Endothelial cell (in vitro differentiated cells): ENCODE results near the gene OR10H1. TPM values are rescaled to one million over a fixed set of nuclear protein-coding genes. Genes with fewer than 3 reads are reported as not detected.
"Not testable (repeated sequence)": the region's sequence is repeated elsewhere in the genome, so short reads cannot be mapped to it uniquely, and the experiment has no call there.

Experiments used
- DNase-seq: peaks from one replicate; pipeline ENCODE4 v3.0.0; 2021; ENCODE audit warnings: low spot score
- H3K27ac Mint-ChIP-seq: one replicate; pipeline ENCODE4 v1.8.0; 2021; ENCODE audit warnings: mixed read lengths, inconsistent platforms; ENCODE audit not compliant: unreplicated experiment
- H3K27me3 Mint-ChIP-seq: one replicate; pipeline ENCODE4 v1.8.0; 2021; ENCODE audit warnings: mild to moderate bottlenecking, moderate library complexity, mixed read lengths, inconsistent platforms; ENCODE audit not compliant: unreplicated experiment
- H3K36me3 Mint-ChIP-seq: one replicate; pipeline ENCODE4 v1.8.0; 2021; ENCODE audit warnings: mild to moderate bottlenecking, low read depth, mixed read lengths, inconsistent platforms; ENCODE audit not compliant: unreplicated experiment
- H3K4me1 Mint-ChIP-seq: one replicate; pipeline ENCODE4 v1.8.0; 2021; ENCODE audit warnings: mild to moderate bottlenecking, mixed read lengths, inconsistent platforms; ENCODE audit not compliant: unreplicated experiment
- H3K4me3 Mint-ChIP-seq: one replicate; pipeline ENCODE4 v1.8.0; 2021; ENCODE audit warnings: mild to moderate bottlenecking, mixed read lengths, inconsistent platforms; ENCODE audit not compliant: unreplicated experiment
- H3K9me3 Mint-ChIP-seq: one replicate; pipeline ENCODE4 v1.8.0; 2021; ENCODE audit warnings: mixed read lengths, inconsistent platforms; ENCODE audit not compliant: unreplicated experiment
- CTCF ChIP-seq: fragments of 200-600 bp; sonication (generic); IDR thresholded peaks from one replicate; pipeline ENCODE4 v1.5.0; 2021; ENCODE audit warnings: antibody characterized with exemption; ENCODE audit not compliant: unreplicated experiment
- total RNA-seq: library from RNA; stranded (reverse); fragmentation: NEBNext Ultra II Directional; extraction: Animal tissue kit (Norgen Biotek cat#: 25700); gene quantifications from one replicate; pipeline ENCODE4 v1.2.1, GENCODE V29; 2021; ENCODE audit not compliant: unreplicated experiment

The OR10H1 gene
- total RNA-seq, 1 donor from 2014 or later, result not detected

- H3K9me3 Mint-ChIP-seq, result peaks cover 68% of the 10 kb centered on the region
These were observed 39.2 kb downstream of the OR10H1 start for GRCh38 chr19:15776264-15776663.

GRCh38 chr19:15775249-15775648 is 40.2 kb downstream of the OR10H1 start:
- no peak for TF ChIP-seq CTCF
- DNase-seq, result no peak
- H3K4me3 Mint-ChIP-seq, result no peak overlapping the region
- H3K27ac Mint-ChIP-seq, result no peak overlapping the region
- no peaks in the 10 kb centered on the region for H3K4me1 Mint-ChIP-seq
- H3K27me3 Mint-ChIP-seq, result peaks cover 22% of the 10 kb centered on the region
- H3K36me3 Mint-ChIP-seq, result peaks cover 35% of the 10 kb centered on the region
- H3K9me3 Mint-ChIP-seq, result peaks cover 63% of the 10 kb centered on the region

More at GRCh38 chr19:15776264-15776663, 39.2 kb downstream of the OR10H1 start:
- H3K27ac Mint-ChIP-seq, result no peak overlapping the region
- H3K4me3 Mint-ChIP-seq, result no peak overlapping the region
- peaks cover 35% of the 10 kb centered on the region for H3K36me3 Mint-ChIP-seq
- H3K4me1 Mint-ChIP-seq, result no peaks in the 10 kb centered on the region
- H3K27me3 Mint-ChIP-seq, result peaks cover 22% of the 10 kb centered on the region
- DNase-seq, result no peak
- no peak for TF ChIP-seq CTCF

- not testable (repeated sequence) for H3K4me3 Mint-ChIP-seq, H3K27ac Mint-ChIP-seq, DNase-seq, H3K4me1 Mint-ChIP-seq
- Mint-ChIP-seq H3K9me3 (peaks cover 71% of the 10 kb centered on the region), H3K36me3 (peaks cover 35% of the 10 kb centered on the region), H3K27me3 (peaks cover 20% of the 10 kb centered on the region)
These were observed 41.3 kb downstream of the OR10H1 start for GRCh38 chr19:15774159-15774558.

- peaks cover 3% of the 10 kb centered on the region for H3K27me3 Mint-ChIP-seq
- H3K36me3 Mint-ChIP-seq, result peaks cover 18% of the 10 kb centered on the region
- no peak overlapping the region for H3K27ac Mint-ChIP-seq
- DNase-seq, result no peak
- TF ChIP-seq CTCF, result no peak
- H3K4me3 Mint-ChIP-seq, result no peak overlapping the region
- no peaks in the 10 kb centered on the region for H3K4me1 Mint-ChIP-seq
- peaks cover 63% of the 10 kb centered on the region for H3K9me3 Mint-ChIP-seq
These were observed 45.9 kb downstream of the OR10H1 start for GRCh38 chr19:15769586-15769985.

- Mint-ChIP-seq H3K36me3 (peaks cover 4% of the 10 kb centered on the region), H3K4me3 (no peak overlapping the region), H3K27ac (no peak overlapping the region), H3K27me3 (peaks cover 4% of the 10 kb centered on the region), H3K4me1 (no peaks in the 10 kb centered on the region), H3K9me3 (peaks cover 34% of the 10 kb centered on the region)
- DNase-seq, result no peak
- TF ChIP-seq CTCF, result no peak
These were observed 55.4 kb downstream of the OR10H1 start for GRCh38 chr19:15759962-15760565.
